Mesenchymal stem cell (in vitro differentiated cells and primary cell): Measurements from ENCODE around the gene TNNI2.

Experiments
- DNase-seq: peaks from one replicate; pipeline ENCODE4 v3.0.0-alpha.2; 2013
- H2AFZ ChIP-seq: one replicate; pipeline ENCODE4 v1.6.1; 2013; ENCODE audit warnings: low read depth, mild to moderate bottlenecking, control low read depth, inconsistent platforms, low read length, moderate library complexity
- H2AK5ac ChIP-seq: 2 replicates; pipeline ENCODE4 v1.6.1; 2013; ENCODE audit warnings: low read length, moderate library complexity, mild to moderate bottlenecking, inconsistent platforms; ENCODE audit not compliant: severe bottlenecking
- H2BK120ac ChIP-seq: one replicate; pipeline ENCODE4 v1.6.1; 2013; ENCODE audit warnings: low read depth, mild to moderate bottlenecking, inconsistent platforms, low read length, moderate library complexity
- H2BK12ac ChIP-seq, 2 experiments: one replicate each; pipeline ENCODE4 v1.6.1; 2013; ENCODE audit warnings: inconsistent platforms in 2 of 2, low read length in 2 of 2, mild to moderate bottlenecking in 2 of 2, moderate library complexity in 2 of 2, control low read depth in 1 of 2
- H2BK15ac ChIP-seq: one replicate; pipeline ENCODE4 v1.6.1; 2013; ENCODE audit warnings: mild to moderate bottlenecking, low read depth, inconsistent platforms; ENCODE audit not compliant: poor library complexity, severe bottlenecking
- H2BK5ac ChIP-seq: 2 replicates; pipeline ENCODE4 v1.6.1; 2013; ENCODE audit warnings: low read depth, mild to moderate bottlenecking, low read length, control low read depth, inconsistent platforms; ENCODE audit not compliant: poor library complexity, severe bottlenecking
- H3K14ac ChIP-seq, 2 experiments: one replicate each; pipeline ENCODE4 v1.6.1; 2013; ENCODE audit warnings: inconsistent platforms in 2 of 2, low read length in 2 of 2, control low read depth in 1 of 2, mild to moderate bottlenecking in 1 of 2, moderate library complexity in 1 of 2
- H3K18ac ChIP-seq, 2 experiments: one replicate each; pipeline ENCODE4 v1.6.1; 2013; ENCODE audit warnings: inconsistent platforms in 2 of 2, low read length in 2 of 2, control low read depth in 1 of 2, low read depth in 1 of 2, mild to moderate bottlenecking in 1 of 2
- H3K23ac ChIP-seq, 2 experiments: one replicate each; pipeline ENCODE4 v1.6.1; 2013; ENCODE audit warnings: inconsistent platforms in 2 of 2, low read length in 2 of 2, mild to moderate bottlenecking in 2 of 2, moderate library complexity in 2 of 2, control low read depth in 1 of 2
- H3K27ac ChIP-seq: 2 replicates; pipeline ENCODE4 v1.5.1; 2013; ENCODE audit warnings: mild to moderate bottlenecking, moderate library complexity, low read length, control low read depth, inconsistent platforms; ENCODE audit not compliant: poor library complexity, severe bottlenecking
- H3K27me3 ChIP-seq, 2 experiments: 2 replicates each; pipeline versions ENCODE4 v1.6.1 to v1.7.0; 2013; ENCODE audit warnings: low read length in 2 of 2, mild to moderate bottlenecking in 2 of 2, moderate library complexity in 2 of 2, control low read depth in 1 of 2, inconsistent platforms in 1 of 2; ENCODE audit not compliant: control insufficient read depth in 1 of 2, insufficient read depth in 1 of 2
- H3K36me3 ChIP-seq, 2 experiments: 2 replicates each; pipeline versions ENCODE4 v1.6.1 to v1.7.0; 2013; ENCODE audit warnings: low read length in 2 of 2, control low read depth in 1 of 2, inconsistent platforms in 1 of 2, low read depth in 1 of 2, mild to moderate bottlenecking in 1 of 2; ENCODE audit not compliant: insufficient read depth in 2 of 2, control insufficient read depth in 1 of 2
- H3K4ac ChIP-seq, 2 experiments: one replicate each; pipeline ENCODE4 v1.6.1; 2013; ENCODE audit warnings: inconsistent platforms in 2 of 2, low read length in 2 of 2, mild to moderate bottlenecking in 2 of 2, moderate library complexity in 2 of 2, control low read depth in 1 of 2, low read depth in 1 of 2
- H3K4me1 ChIP-seq: 2 replicates; pipeline ENCODE4 v1.6.1; 2013; ENCODE audit warnings: low read depth, low read length, control low read depth; ENCODE audit not compliant: control insufficient read depth, insufficient read depth
- H3K4me2 ChIP-seq: 2 replicates; pipeline ENCODE4 v1.6.1; 2013; ENCODE audit warnings: low read length, mild to moderate bottlenecking, inconsistent platforms; ENCODE audit not compliant: poor library complexity, severe bottlenecking
- H3K4me3 ChIP-seq, 2 experiments: 2 replicates each; pipeline versions ENCODE4 v1.5.1 to v1.7.0; 2013; ENCODE audit warnings: low read length in 2 of 2, mild to moderate bottlenecking in 2 of 2, control low read depth in 1 of 2, low read depth in 1 of 2; ENCODE audit not compliant: insufficient read depth in 1 of 2
- H3K79me1 ChIP-seq: replicated peaks from 2 replicates; pipeline ENCODE4 v1.6.1; 2013; ENCODE audit warnings: mild to moderate bottlenecking, control low read depth, low read length, inconsistent platforms; ENCODE audit not compliant: poor library complexity, severe bottlenecking
- H3K9ac ChIP-seq: 2 replicates; pipeline ENCODE4 v1.7.0; 2013; ENCODE audit warnings: mild to moderate bottlenecking, low read length, moderate library complexity
- H3K9me3 ChIP-seq: 2 replicates; pipeline ENCODE4 v1.7.0; 2013; ENCODE audit warnings: mild to moderate bottlenecking, low read length; ENCODE audit not compliant: control insufficient read depth
- H4K8ac ChIP-seq: one replicate; pipeline ENCODE4 v1.6.1; 2013; ENCODE audit warnings: inconsistent platforms, mild to moderate bottlenecking, low read length, moderate library complexity
- H4K91ac ChIP-seq: one replicate; pipeline ENCODE4 v1.6.1; 2013; ENCODE audit warnings: mild to moderate bottlenecking, low read length, inconsistent platforms
- WGBS: methylation state at CpG from one replicate; pipeline ENCODE4 v1.1.7; 2013; ENCODE audit warnings: mixed read lengths; 5-methylcytosine and 5-hydroxymethylcytosine counted together

TNNI2 gene

DNA sequence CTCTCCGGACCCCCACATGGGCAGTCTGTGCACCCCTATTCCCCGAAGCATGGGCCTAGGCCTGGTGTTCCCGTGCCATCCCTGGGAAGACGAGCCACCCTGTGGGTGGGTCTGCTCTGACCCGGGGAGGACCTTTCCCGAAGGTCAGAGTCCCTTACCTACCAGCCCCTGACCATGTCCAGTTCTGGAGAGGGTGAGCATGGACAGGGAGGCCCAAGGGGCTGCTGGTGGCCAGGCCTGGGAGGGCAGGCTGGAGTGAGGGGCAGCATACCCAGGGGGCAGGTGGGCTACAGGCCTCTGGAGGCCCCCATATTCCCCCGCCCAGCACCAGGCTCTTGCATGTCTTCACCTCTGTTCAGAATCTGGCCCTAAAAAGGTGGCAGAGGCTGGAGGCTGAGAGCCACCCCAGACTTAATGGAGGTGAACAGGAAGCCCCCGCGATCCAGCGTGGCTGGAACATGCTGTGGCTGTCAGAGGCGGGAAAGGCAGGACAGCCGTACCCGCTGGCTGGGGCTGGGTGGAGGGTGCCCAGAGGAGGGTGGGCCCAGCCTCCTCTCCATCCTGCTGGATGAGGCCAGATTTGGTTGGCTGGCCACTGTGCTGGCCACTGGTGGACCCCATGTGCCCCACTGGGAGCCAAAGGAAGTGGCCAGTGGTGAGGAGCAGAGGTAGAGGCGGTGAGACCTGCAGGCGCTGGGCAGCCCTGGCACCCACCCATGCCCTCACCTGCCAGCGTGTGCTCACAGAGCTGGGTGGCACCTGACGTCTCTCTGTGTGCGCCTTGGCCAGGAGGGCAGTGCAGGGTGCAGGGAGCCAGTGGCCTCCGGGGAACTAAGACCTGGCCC, 15.2 kb upstream of the TNNI2 start:
- peaks cover 23% of the 10 kb centered on the region for H3K9me3 ChIP-seq
- 96% methylated on average over 16 of the region's 19 CpGs for WGBS
- no peak overlapping the region for H4K91ac ChIP-seq
- peaks cover 0 to 36% of the 10 kb centered on the region in 2 experiments for H3K27me3 ChIP-seq
- H2BK5ac ChIP-seq = no peak overlapping the region
- H3K27ac ChIP-seq = no peak overlapping the region
- no peaks in the 10 kb centered on the region for H3K79me1 ChIP-seq
- H3K23ac ChIP-seq = no peak overlapping the region
- peak overlapping the region; percentile 40 for H2AK5ac ChIP-seq
- H3K4me1 ChIP-seq = peaks cover 43% of the 10 kb centered on the region
- H2BK12ac ChIP-seq = no peak overlapping the region
- no peak overlapping the region for H3K18ac ChIP-seq
- H3K36me3 ChIP-seq = no peaks in the 10 kb centered on the region
- H2AFZ ChIP-seq = no peak overlapping the region
- peak overlapping the region in 1 of 2 experiments; percentile 9 for H3K14ac ChIP-seq
- no peak overlapping the region for H2BK15ac ChIP-seq
- H3K9ac ChIP-seq = no peak overlapping the region
- H3K4ac ChIP-seq = no peak overlapping the region
- DNase-seq = no peak
- no peak overlapping the region for H3K4me3 ChIP-seq
- H2BK120ac ChIP-seq = no peak overlapping the region
- no peak overlapping the region for H3K4me2 ChIP-seq
- H4K8ac ChIP-seq = no peak overlapping the region

DNA sequence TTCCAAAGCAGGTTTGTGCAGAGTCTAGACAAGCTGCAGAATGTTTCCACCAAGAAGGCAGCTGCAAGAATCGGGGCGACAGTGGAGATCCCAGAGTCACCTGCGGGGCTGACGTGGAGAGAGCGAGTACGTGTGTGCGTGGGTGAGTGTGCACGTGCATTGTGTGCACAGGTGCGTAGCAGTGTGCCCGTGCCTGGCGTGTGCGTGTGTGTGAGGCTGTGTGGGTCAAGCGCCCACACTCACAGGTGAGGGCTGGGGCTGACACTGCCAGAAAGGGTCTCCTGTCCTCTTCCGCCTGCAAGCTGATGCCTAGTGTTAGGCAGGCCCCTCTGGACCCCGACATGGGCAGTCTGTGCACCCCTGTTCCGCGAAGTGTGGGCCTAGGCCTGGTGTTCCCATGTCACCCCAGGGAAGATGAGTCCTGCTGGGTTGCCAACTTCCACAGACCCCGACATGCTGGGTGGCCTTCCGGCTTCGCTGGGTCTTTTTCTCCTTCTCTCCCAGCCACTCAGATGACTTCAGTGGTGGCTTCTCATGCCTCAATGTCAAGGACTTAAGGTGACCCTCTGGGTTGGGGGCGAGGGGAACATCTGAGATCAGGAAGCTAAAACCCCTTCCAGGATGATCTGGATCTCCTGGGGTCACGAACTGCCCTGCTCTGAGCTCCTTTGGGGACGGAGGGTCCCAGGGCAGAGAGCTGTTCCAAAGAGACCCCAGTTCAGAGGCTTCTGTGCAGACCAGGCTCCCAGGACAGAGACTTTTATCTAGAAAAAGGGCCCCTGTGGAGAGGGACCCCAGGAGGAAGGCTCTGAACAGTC, 14.4 kb upstream of the TNNI2 start:
- Histone ChIP-seq H3K9ac (no peak overlapping the region), H3K27ac (no peak overlapping the region), H2BK120ac (no peak overlapping the region), H2BK5ac (no peak overlapping the region), H2AFZ (no peak overlapping the region), H3K9me3 (peaks cover 14% of the 10 kb centered on the region), H3K4me1 (peaks cover 52% of the 10 kb centered on the region), H3K4ac (no peak overlapping the region), H2AK5ac (peak overlapping the region; percentile 69), H3K4me2 (no peak overlapping the region), H3K14ac (peak overlapping the region in 1 of 2 experiments; percentile 9), H4K91ac (no peak overlapping the region), H4K8ac (no peak overlapping the region), H2BK12ac (no peak overlapping the region), H2BK15ac (no peak overlapping the region), H3K79me1 (no peaks in the 10 kb centered on the region), H3K4me3 (no peak overlapping the region), H3K23ac (no peak overlapping the region), H3K27me3 (peaks cover 0 to 44% of the 10 kb centered on the region in 2 experiments), H3K36me3 (no peaks in the 10 kb centered on the region), H3K18ac (no peak overlapping the region)
- WGBS = 87% methylated on average over 23 of the region's 23 CpGs
- DNase-seq = no peak

DNA sequence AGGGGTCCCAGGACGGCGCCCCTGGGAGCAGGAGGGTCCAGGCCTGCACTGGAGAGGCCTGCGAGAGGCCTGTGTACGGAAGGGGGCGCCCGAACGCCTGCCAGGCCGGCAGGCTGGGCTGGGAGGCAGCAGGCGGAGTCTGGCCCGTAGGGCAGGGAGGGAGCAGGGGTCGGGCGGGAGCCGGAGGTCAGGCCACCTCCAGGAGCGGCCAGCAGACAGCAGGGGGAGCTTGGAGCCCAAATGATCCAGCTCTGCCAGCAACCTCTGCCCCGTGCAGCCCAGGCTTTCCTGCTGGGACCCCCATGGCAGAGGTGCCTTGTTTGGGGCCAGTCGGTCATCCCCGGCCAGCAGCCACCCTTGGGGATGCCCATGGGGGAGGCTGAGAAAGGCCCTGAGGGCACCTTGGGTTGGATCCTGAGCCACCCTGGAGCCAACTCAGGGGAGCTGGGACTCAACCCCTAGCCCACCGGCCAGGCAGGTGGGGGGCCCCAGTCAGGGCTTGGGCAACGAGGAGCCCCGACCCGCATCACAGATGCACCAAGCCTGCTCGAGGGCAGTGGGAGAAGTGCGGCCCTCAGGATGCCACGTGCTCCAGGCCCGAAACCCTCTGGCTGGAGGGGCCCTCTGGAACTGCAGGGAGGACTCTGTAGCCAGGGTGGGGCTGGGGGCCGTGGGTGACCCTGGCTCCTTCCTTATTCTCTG, 13.6 kb upstream of the TNNI2 start:
- H3K9me3 ChIP-seq = peaks cover 9% of the 10 kb centered on the region
- no peak overlapping the region for H2AFZ ChIP-seq
- no peak overlapping the region for H3K4me2 ChIP-seq
- no peaks in the 10 kb centered on the region for H3K79me1 ChIP-seq
- H3K14ac ChIP-seq = peak overlapping the region in 1 of 2 experiments; percentile 12
- H4K8ac ChIP-seq = no peak overlapping the region
- WGBS = 43% methylated on average over 26 of the region's 26 CpGs
- no peak overlapping the region for H4K91ac ChIP-seq
- H3K4ac ChIP-seq = no peak overlapping the region
- H3K18ac ChIP-seq = no peak overlapping the region
- no peaks in the 10 kb centered on the region for H3K36me3 ChIP-seq
- no peak overlapping the region for H3K27ac ChIP-seq
- peak overlapping the region; percentile 21 for H2AK5ac ChIP-seq
- no peak overlapping the region for H2BK15ac ChIP-seq
- no peak overlapping the region for H2BK120ac ChIP-seq
- H3K23ac ChIP-seq = no peak overlapping the region
- peaks cover 0 to 51% of the 10 kb centered on the region in 2 experiments for H3K27me3 ChIP-seq
- no peak overlapping the region for H2BK5ac ChIP-seq
- peak; percentile 23 for DNase-seq
- H3K4me1 ChIP-seq = peaks cover 57% of the 10 kb centered on the region
- no peak overlapping the region for H2BK12ac ChIP-seq
- H3K9ac ChIP-seq = no peak overlapping the region
- H3K4me3 ChIP-seq = no peak overlapping the region
